ENCODE results near the gene ATM.

DNA sequence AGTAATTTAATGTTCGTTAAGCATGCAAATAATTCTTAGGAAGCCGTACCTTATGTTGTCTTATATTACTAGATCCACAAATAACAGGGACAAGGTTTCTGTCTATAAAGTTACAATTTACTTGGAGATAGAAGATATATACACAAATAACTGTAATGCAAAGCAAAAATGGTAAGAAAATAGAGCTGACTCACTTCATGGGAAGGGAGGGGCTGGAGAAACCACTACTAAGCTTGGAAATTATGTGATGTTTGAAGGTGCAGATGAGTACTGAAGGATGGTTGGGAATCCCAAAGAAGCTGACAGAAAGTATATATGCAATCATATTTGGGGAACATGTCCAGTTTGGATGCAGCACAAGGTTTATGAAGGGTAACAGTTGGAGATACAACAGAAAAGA, 4.4 kb upstream of the ATM start:
- TF ChIP-seq, protein P1, sequence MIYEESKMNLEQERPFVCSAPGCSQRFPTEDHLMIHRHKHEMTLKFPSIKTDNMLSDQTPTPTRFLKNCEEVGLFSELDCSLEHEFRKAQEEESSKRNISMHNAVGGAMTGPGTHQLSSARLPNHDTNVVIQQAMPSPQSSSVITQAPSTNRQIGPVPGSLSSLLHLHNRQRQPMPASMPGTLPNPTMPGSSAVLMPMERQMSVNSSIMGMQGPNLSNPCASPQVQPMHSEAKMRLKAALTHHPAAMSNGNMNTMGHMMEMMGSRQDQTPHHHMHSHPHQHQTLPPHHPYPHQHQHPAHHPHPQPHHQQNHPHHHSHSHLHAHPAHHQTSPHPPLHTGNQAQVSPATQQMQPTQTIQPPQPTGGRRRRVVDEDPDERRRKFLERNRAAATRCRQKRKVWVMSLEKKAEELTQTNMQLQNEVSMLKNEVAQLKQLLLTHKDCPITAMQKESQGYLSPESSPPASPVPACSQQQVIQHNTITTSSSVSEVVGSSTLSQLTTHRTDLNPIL (CRISPR knock-in tag; IDR thresholded peaks at IDR 0.05; ENCODE audit: low read depth), result no peak
- TF ChIP-seq OSR1 (CRISPR knock-in tag; IDR thresholded peaks at IDR 0.05), result no peak
- no peak for TF ChIP-seq GLIS3 (CRISPR knock-in tag; IDR thresholded peaks at IDR 0.05)
- TF ChIP-seq ZFP3 (CRISPR knock-in tag; IDR thresholded peaks at IDR 0.05), result no peak
- TF ChIP-seq ISL1 (CRISPR knock-in tag; IDR thresholded peaks at IDR 0.05), result no peak
- TF ChIP-seq, protein P2, sequence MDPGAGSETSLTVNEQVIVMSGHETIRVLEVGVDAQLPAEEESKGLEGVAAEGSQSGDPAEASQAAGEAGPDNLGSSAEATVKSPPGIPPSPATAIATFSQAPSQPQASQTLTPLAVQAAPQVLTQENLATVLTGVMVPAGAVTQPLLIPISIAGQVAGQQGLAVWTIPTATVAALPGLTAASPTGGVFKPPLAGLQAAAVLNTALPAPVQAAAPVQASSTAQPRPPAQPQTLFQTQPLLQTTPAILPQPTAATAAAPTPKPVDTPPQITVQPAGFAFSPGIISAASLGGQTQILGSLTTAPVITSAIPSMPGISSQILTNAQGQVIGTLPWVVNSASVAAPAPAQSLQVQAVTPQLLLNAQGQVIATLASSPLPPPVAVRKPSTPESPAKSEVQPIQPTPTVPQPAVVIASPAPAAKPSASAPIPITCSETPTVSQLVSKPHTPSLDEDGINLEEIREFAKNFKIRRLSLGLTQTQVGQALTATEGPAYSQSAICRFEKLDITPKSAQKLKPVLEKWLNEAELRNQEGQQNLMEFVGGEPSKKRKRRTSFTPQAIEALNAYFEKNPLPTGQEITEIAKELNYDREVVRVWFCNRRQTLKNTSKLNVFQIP (CRISPR knock-in tag; IDR thresholded peaks at IDR 0.05; ENCODE audit: borderline replicate concordance, low read depth), result no peak
- no peak for TF ChIP-seq RARB (CRISPR knock-in tag; IDR thresholded peaks at IDR 0.05)
- TF ChIP-seq, protein P3, sequence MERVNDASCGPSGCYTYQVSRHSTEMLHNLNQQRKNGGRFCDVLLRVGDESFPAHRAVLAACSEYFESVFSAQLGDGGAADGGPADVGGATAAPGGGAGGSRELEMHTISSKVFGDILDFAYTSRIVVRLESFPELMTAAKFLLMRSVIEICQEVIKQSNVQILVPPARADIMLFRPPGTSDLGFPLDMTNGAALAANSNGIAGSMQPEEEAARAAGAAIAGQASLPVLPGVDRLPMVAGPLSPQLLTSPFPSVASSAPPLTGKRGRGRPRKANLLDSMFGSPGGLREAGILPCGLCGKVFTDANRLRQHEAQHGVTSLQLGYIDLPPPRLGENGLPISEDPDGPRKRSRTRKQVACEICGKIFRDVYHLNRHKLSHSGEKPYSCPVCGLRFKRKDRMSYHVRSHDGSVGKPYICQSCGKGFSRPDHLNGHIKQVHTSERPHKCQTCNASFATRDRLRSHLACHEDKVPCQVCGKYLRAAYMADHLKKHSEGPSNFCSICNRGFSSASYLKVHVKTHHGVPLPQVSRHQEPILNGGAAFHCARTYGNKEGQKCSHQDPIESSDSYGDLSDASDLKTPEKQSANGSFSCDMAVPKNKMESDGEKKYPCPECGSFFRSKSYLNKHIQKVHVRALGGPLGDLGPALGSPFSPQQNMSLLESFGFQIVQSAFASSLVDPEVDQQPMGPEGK (CRISPR knock-in tag; IDR thresholded peaks at IDR 0.05; ENCODE audit: borderline replicate concordance), result no peak
- TF ChIP-seq TCF4 (CRISPR knock-in tag; IDR thresholded peaks at IDR 0.05; ENCODE audit: borderline replicate concordance), result no peak
- no peak for TF ChIP-seq SNAI2 (CRISPR knock-in tag; IDR thresholded peaks at IDR 0.05)
- TF ChIP-seq ZFP30 (CRISPR knock-in tag; IDR thresholded peaks at IDR 0.05), result no peak

Measured in SK-N-SH treated with all-trans-retinoic acid at 6 μM for 48 hours (cell line).